ENCODE data around the gene KCNH5.

DNA sequence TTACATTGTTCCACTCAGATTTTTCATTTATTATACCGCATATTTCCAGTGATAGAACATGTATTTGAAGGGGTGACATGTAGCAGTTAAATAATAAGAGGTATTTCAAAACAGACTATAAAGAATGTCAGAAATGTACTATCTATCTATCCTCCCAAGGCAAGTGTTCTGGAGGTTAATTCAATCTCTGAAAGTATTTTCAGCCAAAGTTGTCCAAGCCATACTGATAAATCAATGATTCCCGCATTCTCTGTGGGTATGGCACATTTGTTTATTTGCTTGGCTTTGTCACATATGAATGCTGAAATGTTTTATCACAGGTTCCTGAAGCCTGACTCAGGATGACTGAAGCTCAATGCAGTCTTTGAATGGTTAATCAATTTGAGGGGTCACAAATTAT lies 35.8 kb downstream of the KCNH5 start:
- no peak for TF ChIP-seq POLR2AphosphoS5 (IDR thresholded peaks at IDR 0.05; ENCODE audit: low read depth, low read length)
- TF ChIP-seq, protein P1, sequence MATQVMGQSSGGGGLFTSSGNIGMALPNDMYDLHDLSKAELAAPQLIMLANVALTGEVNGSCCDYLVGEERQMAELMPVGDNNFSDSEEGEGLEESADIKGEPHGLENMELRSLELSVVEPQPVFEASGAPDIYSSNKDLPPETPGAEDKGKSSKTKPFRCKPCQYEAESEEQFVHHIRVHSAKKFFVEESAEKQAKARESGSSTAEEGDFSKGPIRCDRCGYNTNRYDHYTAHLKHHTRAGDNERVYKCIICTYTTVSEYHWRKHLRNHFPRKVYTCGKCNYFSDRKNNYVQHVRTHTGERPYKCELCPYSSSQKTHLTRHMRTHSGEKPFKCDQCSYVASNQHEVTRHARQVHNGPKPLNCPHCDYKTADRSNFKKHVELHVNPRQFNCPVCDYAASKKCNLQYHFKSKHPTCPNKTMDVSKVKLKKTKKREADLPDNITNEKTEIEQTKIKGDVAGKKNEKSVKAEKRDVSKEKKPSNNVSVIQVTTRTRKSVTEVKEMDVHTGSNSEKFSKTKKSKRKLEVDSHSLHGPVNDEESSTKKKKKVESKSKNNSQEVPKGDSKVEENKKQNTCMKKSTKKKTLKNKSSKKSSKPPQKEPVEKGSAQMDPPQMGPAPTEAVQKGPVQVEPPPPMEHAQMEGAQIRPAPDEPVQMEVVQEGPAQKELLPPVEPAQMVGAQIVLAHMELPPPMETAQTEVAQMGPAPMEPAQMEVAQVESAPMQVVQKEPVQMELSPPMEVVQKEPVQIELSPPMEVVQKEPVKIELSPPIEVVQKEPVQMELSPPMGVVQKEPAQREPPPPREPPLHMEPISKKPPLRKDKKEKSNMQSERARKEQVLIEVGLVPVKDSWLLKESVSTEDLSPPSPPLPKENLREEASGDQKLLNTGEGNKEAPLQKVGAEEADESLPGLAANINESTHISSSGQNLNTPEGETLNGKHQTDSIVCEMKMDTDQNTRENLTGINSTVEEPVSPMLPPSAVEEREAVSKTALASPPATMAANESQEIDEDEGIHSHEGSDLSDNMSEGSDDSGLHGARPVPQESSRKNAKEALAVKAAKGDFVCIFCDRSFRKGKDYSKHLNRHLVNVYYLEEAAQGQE (IDR thresholded peaks at IDR 0.05; ENCODE audit: insufficient read depth in 1 of 2, low read depth in 2 of 2, low read length in 2 of 2), result no peak
- TF ChIP-seq FOXP2 (optimal IDR thresholded peaks at IDR 0.05; ENCODE audit: borderline replicate concordance, extremely low read depth, extremely low read length, insufficient read depth), result no peak
- no peak for TF ChIP-seq TAF1 (IDR thresholded peaks at IDR 0.05; ENCODE audit: borderline replicate concordance, insufficient read depth, low read length)
- TF ChIP-seq SIN3A (IDR thresholded peaks at IDR 0.05; ENCODE audit: borderline replicate concordance, insufficient read depth, low read length), result no peak
